Activated CD8-positive, alpha-beta T cell treated with anti-CD3 and anti-CD28 coated beads, Interleukin-2, amount 10 ng/mL, durations not matched to agents 7 days and 5 days (primary cell): ENCODE measurements around the gene ADIRF. TPM values are rescaled to one million over a fixed set of nuclear protein-coding genes. Genes with fewer than 3 reads are reported as not detected.
"Not testable (repeated sequence)": the region's sequence is repeated elsewhere in the genome, so short reads cannot be mapped to it uniquely, and the experiment has no call there.

Source experiments
- ATAC-seq: fragments of 150-1000 bp; cut with Tn5 transposase; one replicate; pipeline ENCODE4 v1.10.0; 2021; ENCODE audit warnings: moderate library complexity
- CTCF ChIA-PET: fragments of 350-600 bp; sonication (Branson Sonifier 250); formaldehyde crosslinking; loops from one replicate; lab custom pipeline; 2021; ENCODE audit warnings: antibody characterized with exemption; lab: Charles Lee
- POLR2A ChIA-PET: fragments of 350-600 bp; sonication (Branson Sonifier 250); formaldehyde crosslinking; loops from one replicate; lab custom pipeline; 2021; ENCODE audit warnings: antibody characterized with exemption; lab: Charles Lee
- DNase-seq: peaks from one replicate; pipeline ENCODE4 v3.0.0-alpha.2; 2020
- H3K27ac Mint-ChIP-seq: one replicate; pipeline ENCODE4 v1.8.0; 2021; ENCODE audit warnings: mild to moderate bottlenecking, mixed read lengths
- H3K27me3 Mint-ChIP-seq: one replicate; pipeline ENCODE4 v1.8.0; 2021; ENCODE audit warnings: low read depth, mixed read lengths
- H3K36me3 Mint-ChIP-seq: one replicate; pipeline ENCODE4 v1.8.0; 2021; ENCODE audit warnings: low read depth, mixed read lengths
- H3K4me1 Mint-ChIP-seq: one replicate; pipeline ENCODE4 v1.8.0; 2021; ENCODE audit warnings: low read depth, mixed read lengths
- H3K4me3 Mint-ChIP-seq: one replicate; pipeline ENCODE4 v1.8.0; 2021; ENCODE audit warnings: mild to moderate bottlenecking, mixed read lengths
- H3K9me3 Mint-ChIP-seq: one replicate; pipeline ENCODE4 v1.8.0; 2022; ENCODE audit warnings: mixed read lengths; ENCODE audit not compliant: insufficient read depth
- total RNA-seq, 2 experiments: library from RNA; stranded (reverse); gene quantifications; one replicate each; pipeline ENCODE4 v1.2.3, GENCODE V29; 2021

Gene ADIRF
- total RNA-seq, 2 experiments from 2014 or later, result not detected

DNA sequence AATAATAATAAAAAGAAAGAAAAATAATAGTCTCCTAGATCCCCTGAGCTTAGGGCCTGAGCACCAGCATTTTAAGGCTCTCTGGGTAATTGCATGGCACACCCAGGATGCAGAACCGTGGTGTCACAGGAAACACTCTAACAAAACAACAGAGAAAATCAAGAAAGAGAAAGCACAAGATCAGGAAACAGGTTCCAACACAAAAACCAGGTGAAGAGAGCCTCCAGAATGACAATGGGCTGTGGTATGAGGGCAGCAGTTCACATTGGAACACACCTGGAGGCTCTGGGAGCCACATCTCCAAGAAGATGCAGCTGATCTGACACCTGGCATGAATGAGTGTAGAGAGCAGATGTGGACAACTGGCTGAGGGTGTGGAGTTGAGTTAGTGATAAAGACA, 17.9 kb upstream of the ADIRF start:
- ATAC-seq, result no peak
- H3K4me3 Mint-ChIP-seq, result no peak overlapping the region

GRCh38 chr10:86951184-86951761, 17.0 kb upstream of the ADIRF start:
- peaks cover 4% of the 10 kb centered on the region for H3K27me3 Mint-ChIP-seq
- H3K27ac Mint-ChIP-seq, result no peak overlapping the region
- POLR2A ChIA-PET, result no interaction called here
- ATAC-seq (no peak), DNase-seq (no peak)
- CTCF ChIA-PET, result interaction anchor here (1.4 kb wide), 1 partner anchor 9 kb away, joined by 4 read pairs; no protein-coding TSS in a partner anchor
- peaks cover 5% of the 10 kb centered on the region for H3K4me1 Mint-ChIP-seq
- H3K36me3 Mint-ChIP-seq, result peaks cover 2% of the 10 kb centered on the region
- no peak overlapping the region for H3K4me3 Mint-ChIP-seq
- peaks cover 11% of the 10 kb centered on the region for H3K9me3 Mint-ChIP-seq

More for the DNA sequence above, 17.9 kb upstream of the ADIRF start:
- Mint-ChIP-seq H3K36me3 (peaks cover 2% of the 10 kb centered on the region), H3K4me1 (peaks cover 5% of the 10 kb centered on the region), H3K27me3 (peaks cover 4% of the 10 kb centered on the region), H3K9me3 (peaks cover 11% of the 10 kb centered on the region), H3K27ac (peak overlapping the region; percentile 83)
- DNase-seq, result no peak
- POLR2A ChIA-PET, result no interaction called here
- CTCF ChIA-PET, result no interaction called here

- Mint-ChIP-seq H3K36me3 (peaks cover 2% of the 10 kb centered on the region), H3K27ac (no peak overlapping the region), H3K9me3 (peaks cover 11% of the 10 kb centered on the region), H3K27me3 (no peaks in the 10 kb centered on the region), H3K4me1 (peaks cover 5% of the 10 kb centered on the region), H3K4me3 (no peak overlapping the region)
- DNase-seq (no peak), ATAC-seq (no peak)
- ChIA-PET POLR2A (no interaction called here), CTCF (interaction anchor here (1.4 kb wide), 1 partner anchor 8 kb away, joined by 4 read pairs; no protein-coding TSS in a partner anchor)
Measured at GRCh38 chr10:86952106-86952505, 16.2 kb upstream of the ADIRF start.

GRCh38 chr10:86952697-86953096, 15.6 kb upstream of the ADIRF start:
- peaks cover 11% of the 10 kb centered on the region for H3K9me3 Mint-ChIP-seq
- H3K27ac Mint-ChIP-seq, POLR2A ChIA-PET, DNase-seq, H3K36me3 Mint-ChIP-seq, H3K4me1 Mint-ChIP-seq, H3K4me3 Mint-ChIP-seq, CTCF ChIA-PET, H3K27me3 Mint-ChIP-seq, ATAC-seq: not testable (repeated sequence)

DNA sequence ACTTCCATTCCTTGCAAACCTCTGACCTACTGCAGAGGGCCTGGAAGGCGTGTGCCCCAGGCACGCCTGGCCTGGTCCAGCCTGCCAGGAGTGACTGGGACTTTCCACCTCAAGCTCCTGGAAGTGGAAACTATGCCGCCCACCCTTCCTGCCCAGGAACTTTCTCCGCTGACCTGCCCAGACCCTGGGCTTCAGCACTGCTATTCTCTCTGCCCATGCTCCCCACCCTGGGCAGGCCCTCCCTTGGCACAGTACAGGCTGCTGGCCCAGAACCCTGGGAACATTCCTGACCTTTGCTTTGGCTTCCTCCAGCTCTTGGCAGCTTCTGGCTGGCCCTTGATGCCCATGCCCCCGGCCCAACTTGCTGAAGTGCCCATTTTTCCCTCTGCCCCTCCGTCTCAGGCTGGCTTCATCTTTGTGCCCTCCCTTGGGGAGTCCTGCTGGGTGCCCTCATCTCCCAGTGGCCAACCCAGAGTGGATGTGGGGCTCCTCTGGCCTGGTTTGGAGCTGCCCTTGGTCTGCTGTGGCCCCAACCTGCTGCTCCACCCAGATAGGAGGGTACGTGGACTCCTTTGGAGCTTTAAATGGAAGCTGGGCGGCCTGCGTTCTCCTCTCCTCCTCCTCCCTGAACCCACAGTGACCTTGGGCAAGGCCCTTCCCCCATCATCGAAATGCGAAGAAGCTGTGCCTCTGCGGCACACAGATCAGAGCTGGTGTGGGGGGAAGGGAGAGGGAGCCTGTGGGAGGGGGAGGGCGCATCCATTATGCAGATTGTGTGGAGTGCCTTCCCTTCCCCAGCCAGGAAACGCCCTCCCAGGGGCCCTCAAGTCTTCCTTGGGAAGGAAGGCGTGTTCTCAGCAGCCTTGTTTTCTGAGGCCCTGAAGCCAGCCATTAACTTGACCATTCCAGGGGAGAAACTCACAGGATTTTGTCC, 14.3 kb upstream of the ADIRF start:
- Mint-ChIP-seq H3K27ac (no peak overlapping the region), H3K27me3 (no peaks in the 10 kb centered on the region), H3K4me3 (no peak overlapping the region), H3K9me3 (peaks cover 11% of the 10 kb centered on the region), H3K36me3 (peaks cover 2% of the 10 kb centered on the region), H3K4me1 (peaks cover 5% of the 10 kb centered on the region)
- ChIA-PET CTCF (interaction anchor here (0.9 to 1.3 kb wide), 2 partner anchors 13 to 14 kb away, joined by 3 to 4 read pairs; partner anchors contain the start of gene ADIRF), POLR2A (no interaction called here)
- ATAC-seq (no peak), DNase-seq (no peak)

DNA sequence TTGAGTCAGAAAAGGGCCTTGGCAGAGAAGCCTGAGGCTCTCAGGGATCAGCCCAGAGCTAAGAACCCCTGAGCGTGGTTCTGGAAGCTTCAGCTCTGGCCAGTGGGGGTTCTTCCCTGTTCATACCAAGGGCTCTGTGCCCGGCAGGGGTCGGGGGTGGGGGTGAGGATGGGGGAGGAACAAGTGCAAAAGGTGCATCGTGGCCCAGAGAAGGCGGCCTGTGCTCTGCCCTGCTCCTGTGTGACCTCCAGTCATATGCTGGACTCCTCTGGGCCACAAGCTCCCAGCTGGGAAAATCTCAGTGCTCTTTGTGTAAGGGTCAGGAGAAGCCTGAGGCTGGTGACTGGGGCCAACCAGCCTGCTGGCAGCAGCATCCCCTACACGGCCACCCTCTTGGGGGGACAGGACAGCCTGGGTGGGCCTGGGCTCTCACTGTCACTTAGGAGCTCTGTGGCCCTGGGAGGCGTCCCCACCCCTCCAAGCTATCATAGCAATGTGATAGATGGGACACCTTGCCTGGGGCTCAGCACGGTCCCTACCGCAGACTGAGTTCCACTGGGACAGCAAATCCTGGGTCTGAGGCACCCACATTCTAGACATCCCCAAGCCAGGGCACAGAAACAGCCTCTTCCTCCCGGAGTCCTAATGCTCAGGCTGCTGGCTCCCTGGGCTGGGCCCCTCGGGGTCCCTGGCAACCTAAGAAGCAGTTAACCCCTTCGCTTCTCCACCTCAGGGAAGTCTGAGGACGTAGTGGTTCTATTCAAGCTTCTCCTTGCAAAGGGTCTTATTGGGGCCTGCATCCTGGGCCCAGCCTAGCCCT, 13.4 kb upstream of the ADIRF start:
- peaks cover 2% of the 10 kb centered on the region for H3K36me3 Mint-ChIP-seq
- CTCF ChIA-PET, result interaction anchor here (1.3 kb wide), 1 partner anchor 12 kb away, joined by 4 read pairs; no protein-coding TSS in a partner anchor
- no peak overlapping the region for H3K4me3 Mint-ChIP-seq
- peaks cover 11% of the 10 kb centered on the region for H3K9me3 Mint-ChIP-seq
- no peak overlapping the region for H3K27ac Mint-ChIP-seq
- H3K27me3 Mint-ChIP-seq, result no peaks in the 10 kb centered on the region
- peaks cover 5% of the 10 kb centered on the region for H3K4me1 Mint-ChIP-seq
- DNase-seq (no peak), ATAC-seq (no peak)
- POLR2A ChIA-PET, result no interaction called here

DNA sequence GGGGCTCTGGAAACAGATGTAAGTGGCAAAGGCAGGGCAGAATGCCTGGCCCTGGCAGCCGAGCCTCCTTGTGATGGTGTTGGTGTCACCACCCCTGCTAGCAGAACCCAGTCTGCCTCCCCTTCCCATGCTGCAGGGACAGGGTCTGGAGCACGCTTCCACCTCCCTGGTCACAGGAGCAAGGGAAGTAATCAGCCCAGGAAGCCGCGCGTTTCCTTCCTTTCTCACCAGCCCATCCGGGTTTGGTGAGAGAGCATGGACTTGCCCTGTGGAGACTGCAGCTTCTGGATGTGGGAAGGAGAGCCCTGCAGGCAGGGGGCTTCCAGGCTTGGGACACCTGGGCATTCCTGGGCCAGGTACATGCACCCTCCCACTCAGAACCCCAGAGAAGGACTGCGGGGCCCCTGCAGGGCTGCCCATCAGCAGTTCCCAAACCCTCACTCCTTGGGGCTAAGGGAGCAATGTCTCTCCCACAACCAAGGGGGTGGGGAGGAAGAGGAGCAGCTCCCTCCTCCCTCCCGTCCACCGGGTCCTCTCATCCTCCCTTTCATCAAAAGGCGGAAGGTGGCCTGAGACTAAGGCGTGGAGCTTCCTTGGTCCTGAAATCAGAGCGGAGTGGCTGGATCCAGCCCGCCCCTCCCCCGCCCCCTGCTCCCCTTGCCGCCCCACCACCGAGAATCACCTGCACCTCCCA, 12.6 kb upstream of the ADIRF start:
- Mint-ChIP-seq H3K27me3 (no peaks in the 10 kb centered on the region), H3K36me3 (peaks cover 2% of the 10 kb centered on the region), H3K9me3 (peaks cover 11% of the 10 kb centered on the region), H3K4me3 (no peak overlapping the region), H3K4me1 (no peaks in the 10 kb centered on the region), H3K27ac (no peak overlapping the region)
- POLR2A ChIA-PET, result no interaction called here
- ATAC-seq (no peak), DNase-seq (no peak)
- CTCF ChIA-PET, result interaction anchor here (0.8 to 2.1 kb wide), 2 partner anchors 10 to 16 kb away, joined by 3 to 13 read pairs; no protein-coding TSS in a partner anchor

- peaks cover 11% of the 10 kb centered on the region for H3K9me3 Mint-ChIP-seq
- no peak for ATAC-seq
- H3K27me3 Mint-ChIP-seq, result no peaks in the 10 kb centered on the region
- no peak for DNase-seq
- no peak overlapping the region for H3K4me3 Mint-ChIP-seq
- H3K27ac Mint-ChIP-seq, result no peak overlapping the region
- peaks cover 2% of the 10 kb centered on the region for H3K36me3 Mint-ChIP-seq
- ChIA-PET POLR2A (no interaction called here), CTCF (interaction anchor here (0.8 to 2.1 kb wide), 2 partner anchors 10 to 16 kb away, joined by 3 to 13 read pairs; no protein-coding TSS in a partner anchor)
- no peaks in the 10 kb centered on the region for H3K4me1 Mint-ChIP-seq
Measured at GRCh38 chr10:86956195-86956847, 12.0 kb upstream of the ADIRF start.

DNA sequence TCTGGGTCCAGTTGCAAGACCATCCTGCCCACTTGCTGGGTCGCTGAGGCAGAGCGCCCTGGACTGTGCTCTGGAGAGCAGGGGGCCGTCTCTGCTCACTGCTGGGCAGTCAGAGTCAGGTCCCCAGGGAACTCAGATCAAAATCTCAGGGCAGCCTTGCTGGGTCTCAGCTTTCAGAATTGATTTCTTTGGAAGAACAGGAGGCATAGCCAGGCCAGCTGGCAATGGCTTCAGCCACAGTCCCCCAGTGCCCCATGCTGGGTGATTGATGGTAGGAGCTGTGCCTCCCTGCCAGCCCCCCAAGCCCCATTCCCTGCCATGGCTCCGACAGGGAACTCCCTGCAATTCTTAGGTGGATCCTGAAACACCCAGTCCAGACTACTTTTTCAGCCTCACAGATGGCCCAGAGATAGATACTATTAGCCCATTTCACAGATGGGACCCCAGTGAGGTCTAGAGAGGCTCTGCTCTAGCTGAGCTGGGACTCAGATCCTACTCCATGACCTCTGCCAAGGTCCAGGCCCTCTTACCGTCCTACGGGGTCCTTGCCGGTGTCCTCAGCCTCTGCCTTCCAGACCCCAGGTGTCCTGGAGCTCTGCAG, 11.3 kb upstream of the ADIRF start:
- DNase-seq (no peak), ATAC-seq (no peak)
- H3K9me3 Mint-ChIP-seq, result peaks cover 11% of the 10 kb centered on the region
- ChIA-PET CTCF (interaction anchor here (0.8 to 2.1 kb wide), 3 partner anchors 9 to 19 kb away, joined by 3 to 13 read pairs (median 5); no protein-coding TSS in a partner anchor), POLR2A (no interaction called here)
- H3K4me3 Mint-ChIP-seq, result no peak overlapping the region
- H3K27me3 Mint-ChIP-seq, result no peaks in the 10 kb centered on the region
- H3K4me1 Mint-ChIP-seq, result no peaks in the 10 kb centered on the region
- H3K36me3 Mint-ChIP-seq, result peaks cover 2% of the 10 kb centered on the region
- H3K27ac Mint-ChIP-seq, result no peak overlapping the region

- DNase-seq (no peak), ATAC-seq (no peak)
- ChIA-PET CTCF (interaction anchor here (1.9 to 2.1 kb wide), 2 partner anchors 8 to 19 kb away, joined by 5 to 13 read pairs; no protein-coding TSS in a partner anchor), POLR2A (no interaction called here)
- peaks cover 6% of the 10 kb centered on the region for H3K9me3 Mint-ChIP-seq
- H3K27ac Mint-ChIP-seq, result no peak within 1 kb of the TSS
- no peaks in the 10 kb centered on the region for H3K27me3 Mint-ChIP-seq
- no peak within 1 kb of the TSS for H3K4me3 Mint-ChIP-seq
- no peaks in the 10 kb centered on the region for H3K36me3 Mint-ChIP-seq
- H3K4me1 Mint-ChIP-seq, result no peaks in the 10 kb centered on the region
Measured at GRCh38 chr10:86957471-86958115, 10.7 kb upstream of the ADIRF start, which contains the start of gene MMRN2. TSS of gene MMRN2 (minus strand) at chr10:86957615. CDS start at chr10:86957541, 74 bp downstream.
